H1 (cell line): ENCODE measurements around the gene OR7D2. TPM values are rescaled to one million over a fixed set of nuclear protein-coding genes. Genes with fewer than 3 reads are reported as not detected.

Experiments
- SIN3A ChIP-seq, 2 experiments: IDR thresholded peaks in 1 of 2; conservative IDR thresholded peaks in 1 of 2; 2 replicates each; pipeline ENCODE4 v1.6.1; 2011 to 2012; ENCODE audit warnings: low read length in 2 of 2, improper control_type of control experiment in 1 of 2, low read depth in 1 of 2, mild to moderate bottlenecking in 1 of 2
- USF2 ChIP-seq: IDR thresholded peaks from 2 replicates; pipeline ENCODE4 v1.6.1; 2011; ENCODE audit warnings: low read length, improper control_type of control experiment
- polyA plus RNA-seq, 7 experiments: library from polyadenylated mRNA; depleted of rRNA in 3 of 7; stranded (reverse) in 5 of 7; unstranded in 2 of 7; fragments of >200 nt in 5 of 7; fragments of 200-250 nt in 2 of 7; gene quantifications; 1 replicate in 5 of 7; 2 replicates in 1 of 7; 4 replicates in 1 of 7; pipeline versions ENCODE4 v1.2.1 to v1.2.3, GENCODE V29; 2011 to 2013; ENCODE audit warnings: missing spikeins in 2 of 7, mixed read lengths in 2 of 7
- total RNA-seq: library from RNA; stranded (reverse); fragmentation: NEBNext Ultra II Directional; extraction: Animal tissue kit (Norgen Biotek cat#: 25700); gene quantifications from 2 replicates; pipeline ENCODE4 v1.2.1, GENCODE V29; 2021

OR7D2 gene
- total and polyA plus RNA-seq, 2 of the 8 experiments (the other 6 are each of a cell fraction or from before 2014, with no cell fraction given) = 0.02 TPM; not detected in 1

GRCh38 chr19:9146882-9147281, 31.9 kb upstream of the OR7D2 start (continued):
- no peak for TF ChIP-seq USF2
- TF ChIP-seq SIN3A (conservative IDR thresholded peaks at IDR 0.05 in 1 of 2, IDR thresholded peaks at IDR 0.05 in 1 of 2; ENCODE audit: low read depth in 1 of 2, low read length in 2 of 2) = no peak
- TF ChIP-seq, all 59 proteins: peak for 0
